HEK293 (cell line): Measurements from ENCODE around the gene DCTN1.
A peak's percentile ranks its signal among the peaks of the same experiment; 100 is the strongest.

Experiments
- CTCF ChIA-PET: fragments of 350-600 bp; formaldehyde crosslinking; extraction: SDS; loops from one replicate; lab custom pipeline; 2021; ENCODE audit warnings: antibody characterized with exemption; lab: Yijun Ruan, JAX
- POLR2A ChIA-PET: fragments of 300-600 bp; formaldehyde crosslinking; extraction: SDS; loops from one replicate; lab custom pipeline; 2020; ENCODE audit warnings: antibody characterized with exemption, inconsistent platforms; lab: Yijun Ruan, JAX
- H3K27ac ChIP-seq: fragments of 200-500 bp; sonication (Bioruptor generic); 2 replicates; pipeline ENCODE4 v1.5.1; 2014; ENCODE audit warnings: low read depth, low read length, control low read depth, inconsistent platforms; ENCODE audit errors: extremely low read depth
- H3K36me3 ChIP-seq, 2 experiments: fragments of 200-500 bp in 1 of 2; sonication (Bioruptor generic) in 1 of 2; 1 replicate in 1 of 2; 2 replicates in 1 of 2; pipeline ENCODE4 v1.5.1; 2014 to 2017; ENCODE audit warnings: inconsistent platforms in 2 of 2, low read length in 2 of 2; ENCODE audit not compliant: control insufficient read depth in 2 of 2, insufficient read depth in 1 of 2
- H3K4me1 ChIP-seq: fragments of 200-500 bp; sonication (Bioruptor generic); 2 replicates; pipeline ENCODE4 v1.5.1; 2014; ENCODE audit warnings: mild to moderate bottlenecking, low read length, inconsistent platforms; ENCODE audit not compliant: control insufficient read depth, insufficient read depth
- H3K4me3 ChIP-seq: 2 replicates; pipeline ENCODE4 v1.5.1; 2011; ENCODE audit warnings: low read depth, mild to moderate bottlenecking, control low read depth, low read length, moderate library complexity
- H3K9me3 ChIP-seq: fragments of 200-500 bp; sonication (Bioruptor generic); 2 replicates; pipeline ENCODE4 v1.5.1; 2014; ENCODE audit warnings: low read depth, low read length, inconsistent platforms; ENCODE audit not compliant: control insufficient read depth, insufficient read depth
- BCL11B ChIP-seq: fragments of 450-650 bp; formaldehyde crosslinking; IDR thresholded peaks from 2 replicates; pipeline ENCODE4 v1.5.1; 2016; ENCODE audit warnings: low read depth, missing biosample characterization, missing genetic modification characterization
- GLI2 ChIP-seq: fragments of 450-650 bp; formaldehyde crosslinking; IDR thresholded peaks from 2 replicates; pipeline ENCODE4; 2017; ENCODE audit warnings: missing biosample characterization, missing genetic modification characterization, low read depth, borderline replicate concordance
- KLF10 ChIP-seq: fragments of 450-650 bp; IDR thresholded peaks from 2 replicates; pipeline ENCODE4 v1.5.1; 2018; ENCODE audit warnings: missing biosample characterization, mild to moderate bottlenecking, missing genetic modification characterization
- PRDM1 ChIP-seq: fragments of 450-650 bp; formaldehyde crosslinking; IDR thresholded peaks from 2 replicates; pipeline ENCODE4; 2016; ENCODE audit warnings: missing biosample characterization, missing genetic modification characterization
- SALL2 ChIP-seq: fragments of 450-650 bp; formaldehyde crosslinking; IDR thresholded peaks from 2 replicates; pipeline ENCODE4 v1.5.0; 2017; ENCODE audit warnings: missing biosample characterization, mild to moderate bottlenecking, missing genetic modification characterization, borderline replicate concordance
- SCRT1 ChIP-seq: fragments of 450-650 bp; formaldehyde crosslinking; IDR thresholded peaks from 2 replicates; pipeline ENCODE4 v1.5.1; 2016; ENCODE audit warnings: missing biosample characterization, missing genetic modification characterization, borderline replicate concordance
- SCRT2 ChIP-seq: fragments of 450-650 bp; formaldehyde crosslinking; IDR thresholded peaks from 2 replicates; pipeline ENCODE4 v1.5.1; 2016; ENCODE audit warnings: missing biosample characterization, missing genetic modification characterization
- SP7 ChIP-seq: fragments of 450-650 bp; formaldehyde crosslinking; IDR thresholded peaks from 2 replicates; pipeline ENCODE4 v1.5.1; 2016; ENCODE audit warnings: missing biosample characterization, missing genetic modification characterization
- ZNF121 ChIP-seq: fragments of 450-650 bp; formaldehyde crosslinking; IDR thresholded peaks from 2 replicates; pipeline ENCODE4 v1.5.1; 2016; ENCODE audit warnings: missing biosample characterization, missing genetic modification characterization
- ZNF302 ChIP-seq: fragments of 450-650 bp; formaldehyde crosslinking; IDR thresholded peaks from 2 replicates; pipeline ENCODE4 v1.5.1; 2016; ENCODE audit warnings: missing biosample characterization, missing genetic modification characterization, low read depth
- ZNF341 ChIP-seq: fragments of 450-650 bp; formaldehyde crosslinking; IDR thresholded peaks from 2 replicates; pipeline ENCODE4; 2016; ENCODE audit warnings: low read depth, missing biosample characterization, missing genetic modification characterization
- ZNF394 ChIP-seq: fragments of 450-650 bp; formaldehyde crosslinking; IDR thresholded peaks from 2 replicates; pipeline ENCODE4 v1.5.1; 2016; ENCODE audit warnings: missing biosample characterization, missing genetic modification characterization, mild to moderate bottlenecking, moderate library complexity, borderline replicate concordance
- ZNF521 ChIP-seq: fragments of 450-650 bp; formaldehyde crosslinking; IDR thresholded peaks from 2 replicates; pipeline ENCODE4 v1.5.1; 2017; ENCODE audit warnings: missing biosample characterization, mild to moderate bottlenecking, missing genetic modification characterization
- ZNF624 ChIP-seq: fragments of 450-650 bp; formaldehyde crosslinking; IDR thresholded peaks from 2 replicates; pipeline ENCODE4 v1.5.1; 2017; ENCODE audit warnings: missing biosample characterization, missing genetic modification characterization
- TF ChIP-seq, protein P1 (sequence below): fragments of 450-650 bp; formaldehyde crosslinking; IDR thresholded peaks from 2 replicates; pipeline ENCODE4 v1.5.1; 2016; ENCODE audit warnings: missing biosample characterization, missing genetic modification characterization, low read depth
- TF ChIP-seq, protein P2 (sequence below): fragments of 450-650 bp; formaldehyde crosslinking; IDR thresholded peaks from 2 replicates; pipeline ENCODE4 v1.5.1; 2016; ENCODE audit warnings: missing biosample characterization, missing genetic modification characterization, borderline replicate concordance
- TF ChIP-seq, protein P3 (sequence below): fragments of 450-650 bp; formaldehyde crosslinking; IDR thresholded peaks from 2 replicates; pipeline ENCODE4 v1.5.1; 2016; ENCODE audit warnings: missing biosample characterization, missing genetic modification characterization
- TF ChIP-seq, protein P4 (sequence below): fragments of 450-650 bp; formaldehyde crosslinking; IDR thresholded peaks from 2 replicates; pipeline ENCODE4 v1.5.1; 2016; ENCODE audit warnings: missing biosample characterization, missing genetic modification characterization

The DCTN1 gene

GRCh38 chr2:74317701-74318100 lies 62.4 kb downstream of the DCTN1 start:
- POLR2A ChIA-PET, result no interaction called here

DNA sequence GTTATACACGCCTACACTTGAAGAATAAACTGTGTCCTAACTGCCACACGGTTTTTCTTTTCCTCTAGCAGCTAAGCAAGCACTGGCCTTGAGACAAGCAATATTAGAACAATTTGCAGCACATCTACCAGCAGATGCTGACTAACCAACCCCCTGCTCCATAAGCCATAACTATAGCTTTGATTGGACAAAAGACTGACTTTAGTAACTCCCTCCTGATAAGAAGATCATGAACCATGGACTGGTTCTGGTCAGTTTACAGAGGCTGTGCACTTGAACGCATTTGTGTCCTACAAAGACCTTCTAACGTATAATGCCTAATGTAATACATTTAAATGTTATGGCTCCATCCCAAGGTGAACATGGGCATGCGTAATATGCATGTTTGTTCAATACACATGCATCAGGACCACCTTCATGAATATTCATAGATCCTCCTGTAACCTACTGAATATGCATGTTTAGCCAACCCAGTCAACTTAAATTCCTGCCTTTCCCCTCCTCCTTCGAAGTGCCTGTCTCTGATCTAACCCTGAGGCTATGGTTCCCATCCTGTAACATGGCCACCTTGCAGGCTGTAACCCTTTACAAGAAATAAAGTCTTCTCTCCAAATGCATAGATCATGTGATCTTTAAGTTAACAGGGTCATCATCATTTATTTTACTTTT lies 63.4 kb downstream of the DCTN1 start:
- Histone ChIP-seq H3K36me3 (no peaks in the 10 kb centered on the region), H3K4me3 (no peak overlapping the region), H3K27ac (no peak overlapping the region), H3K9me3 (no peaks in the 10 kb centered on the region), H3K4me1 (no peaks in the 10 kb centered on the region)
- TF ChIP-seq ZNF521 (tag by site-specific recombination) (no peak), PRDM1 (no peak), ZNF302 (no peak), GLI2 (no peak), BCL11B (no peak), SP7 (tag by site-specific recombination) (no peak), SALL2 (tag by site-specific recombination) (no peak)
- TF ChIP-seq, protein P1, sequence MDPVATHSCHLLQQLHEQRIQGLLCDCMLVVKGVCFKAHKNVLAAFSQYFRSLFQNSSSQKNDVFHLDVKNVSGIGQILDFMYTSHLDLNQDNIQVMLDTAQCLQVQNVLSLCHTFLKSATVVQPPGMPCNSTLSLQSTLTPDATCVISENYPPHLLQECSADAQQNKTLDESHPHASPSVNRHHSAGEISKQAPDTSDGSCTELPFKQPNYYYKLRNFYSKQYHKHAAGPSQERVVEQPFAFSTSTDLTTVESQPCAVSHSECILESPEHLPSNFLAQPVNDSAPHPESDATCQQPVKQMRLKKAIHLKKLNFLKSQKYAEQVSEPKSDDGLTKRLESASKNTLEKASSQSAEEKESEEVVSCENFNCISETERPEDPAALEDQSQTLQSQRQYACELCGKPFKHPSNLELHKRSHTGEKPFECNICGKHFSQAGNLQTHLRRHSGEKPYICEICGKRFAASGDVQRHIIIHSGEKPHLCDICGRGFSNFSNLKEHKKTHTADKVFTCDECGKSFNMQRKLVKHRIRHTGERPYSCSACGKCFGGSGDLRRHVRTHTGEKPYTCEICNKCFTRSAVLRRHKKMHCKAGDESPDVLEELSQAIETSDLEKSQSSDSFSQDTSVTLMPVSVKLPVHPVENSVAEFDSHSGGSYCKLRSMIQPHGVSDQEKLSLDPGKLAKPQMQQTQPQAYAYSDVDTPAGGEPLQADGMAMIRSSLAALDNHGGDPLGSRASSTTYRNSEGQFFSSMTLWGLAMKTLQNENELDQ (tag by site-specific recombination), result no peak
- TF ChIP-seq, protein P2, sequence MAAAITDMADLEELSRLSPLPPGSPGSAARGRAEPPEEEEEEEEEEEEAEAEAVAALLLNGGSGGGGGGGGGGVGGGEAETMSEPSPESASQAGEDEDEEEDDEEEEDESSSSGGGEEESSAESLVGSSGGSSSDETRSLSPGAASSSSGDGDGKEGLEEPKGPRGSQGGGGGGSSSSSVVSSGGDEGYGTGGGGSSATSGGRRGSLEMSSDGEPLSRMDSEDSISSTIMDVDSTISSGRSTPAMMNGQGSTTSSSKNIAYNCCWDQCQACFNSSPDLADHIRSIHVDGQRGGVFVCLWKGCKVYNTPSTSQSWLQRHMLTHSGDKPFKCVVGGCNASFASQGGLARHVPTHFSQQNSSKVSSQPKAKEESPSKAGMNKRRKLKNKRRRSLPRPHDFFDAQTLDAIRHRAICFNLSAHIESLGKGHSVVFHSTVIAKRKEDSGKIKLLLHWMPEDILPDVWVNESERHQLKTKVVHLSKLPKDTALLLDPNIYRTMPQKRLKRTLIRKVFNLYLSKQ (tag by site-specific recombination), result no peak
- ChIA-PET CTCF (interaction anchor here (0.5 to 1.3 kb wide), 2 partner anchors 16 to 19 kb away, joined by 3 read pairs; no protein-coding TSS in a partner anchor), POLR2A (no interaction called here)

More at GRCh38 chr2:74317701-74318100, 62.4 kb downstream of the DCTN1 start:
- H3K27ac ChIP-seq, result no peak overlapping the region
- H3K4me1 ChIP-seq, result no peaks in the 10 kb centered on the region
- no peaks in the 10 kb centered on the region for H3K36me3 ChIP-seq
- no peak for TF ChIP-seq KLF10 (tag by site-specific recombination)
- TF ChIP-seq ZNF121 (tag by site-specific recombination), result no peak
- TF ChIP-seq ZNF341 (tag by site-specific recombination), result no peak
- TF ChIP-seq, protein P3, sequence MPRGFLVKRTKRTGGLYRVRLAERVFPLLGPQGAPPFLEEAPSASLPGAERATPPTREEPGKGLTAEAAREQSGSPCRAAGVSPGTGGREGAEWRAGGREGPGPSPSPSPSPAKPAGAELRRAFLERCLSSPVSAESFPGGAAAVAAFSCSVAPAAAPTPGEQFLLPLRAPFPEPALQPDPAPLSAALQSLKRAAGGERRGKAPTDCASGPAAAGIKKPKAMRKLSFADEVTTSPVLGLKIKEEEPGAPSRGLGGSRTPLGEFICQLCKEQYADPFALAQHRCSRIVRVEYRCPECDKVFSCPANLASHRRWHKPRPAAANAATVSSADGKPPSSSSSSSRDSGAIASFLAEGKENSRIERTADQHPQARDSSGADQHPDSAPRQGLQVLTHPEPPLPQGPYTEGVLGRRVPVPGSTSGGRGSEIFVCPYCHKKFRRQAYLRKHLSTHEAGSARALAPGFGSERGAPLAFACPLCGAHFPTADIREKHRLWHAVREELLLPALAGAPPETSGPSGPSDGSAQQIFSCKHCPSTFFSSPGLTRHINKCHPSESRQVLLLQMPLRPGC, result no peak
- peak; percentile 62; the same call in 1 of the 2 replicates for TF ChIP-seq SCRT2
- TF ChIP-seq ZNF394 (tag by site-specific recombination), result no peak
- no peak for TF ChIP-seq ZNF624 (tag by site-specific recombination)
- TF ChIP-seq, protein P4, sequence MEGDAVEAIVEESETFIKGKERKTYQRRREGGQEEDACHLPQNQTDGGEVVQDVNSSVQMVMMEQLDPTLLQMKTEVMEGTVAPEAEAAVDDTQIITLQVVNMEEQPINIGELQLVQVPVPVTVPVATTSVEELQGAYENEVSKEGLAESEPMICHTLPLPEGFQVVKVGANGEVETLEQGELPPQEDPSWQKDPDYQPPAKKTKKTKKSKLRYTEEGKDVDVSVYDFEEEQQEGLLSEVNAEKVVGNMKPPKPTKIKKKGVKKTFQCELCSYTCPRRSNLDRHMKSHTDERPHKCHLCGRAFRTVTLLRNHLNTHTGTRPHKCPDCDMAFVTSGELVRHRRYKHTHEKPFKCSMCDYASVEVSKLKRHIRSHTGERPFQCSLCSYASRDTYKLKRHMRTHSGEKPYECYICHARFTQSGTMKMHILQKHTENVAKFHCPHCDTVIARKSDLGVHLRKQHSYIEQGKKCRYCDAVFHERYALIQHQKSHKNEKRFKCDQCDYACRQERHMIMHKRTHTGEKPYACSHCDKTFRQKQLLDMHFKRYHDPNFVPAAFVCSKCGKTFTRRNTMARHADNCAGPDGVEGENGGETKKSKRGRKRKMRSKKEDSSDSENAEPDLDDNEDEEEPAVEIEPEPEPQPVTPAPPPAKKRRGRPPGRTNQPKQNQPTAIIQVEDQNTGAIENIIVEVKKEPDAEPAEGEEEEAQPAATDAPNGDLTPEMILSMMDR, result no peak
- no peak for TF ChIP-seq SCRT1 (tag by site-specific recombination)
- no peak overlapping the region for H3K4me3 ChIP-seq
- H3K9me3 ChIP-seq, result no peaks in the 10 kb centered on the region
- CTCF ChIA-PET, result interaction anchor here (1.6 kb wide), 1 partner anchor 17 kb away, joined by 7 read pairs; no protein-coding TSS in a partner anchor
